Ishikawa (cell line): Measurements from ENCODE around the gene TRPV2.

Experiments used
- CEBPB ChIP-seq: IDR thresholded peaks from 2 replicates; pipeline ENCODE4 v1.6.1; 2012
- CREB1 ChIP-seq: IDR thresholded peaks from 2 replicates; pipeline ENCODE4 v1.6.1; 2012; ENCODE audit warnings: low read depth
- EGR1 ChIP-seq: IDR thresholded peaks from 2 replicates; pipeline ENCODE4 v1.6.1; 2012
- EP300 ChIP-seq: IDR thresholded peaks from 2 replicates; pipeline ENCODE4 v1.6.1; 2012; ENCODE audit warnings: borderline replicate concordance
- FOXM1 ChIP-seq: IDR thresholded peaks from 2 replicates; pipeline ENCODE4 v1.6.1; 2012; ENCODE audit warnings: low read depth, borderline replicate concordance
- MAX ChIP-seq: IDR thresholded peaks from 2 replicates; pipeline ENCODE4 v1.6.1; 2012
- NFIC ChIP-seq: IDR thresholded peaks from 2 replicates; pipeline ENCODE4 v1.6.1; 2012
- RAD21 ChIP-seq: IDR thresholded peaks from 2 replicates; pipeline ENCODE4 v1.6.1; 2012; ENCODE audit warnings: low read depth
- TAF1 ChIP-seq: IDR thresholded peaks from 2 replicates; pipeline ENCODE4 v1.6.1; 2012; ENCODE audit warnings: low read depth, mild to moderate bottlenecking
- TCF12 ChIP-seq: IDR thresholded peaks from 2 replicates; pipeline ENCODE4 v1.6.1; 2012; ENCODE audit warnings: low read depth
- TEAD4 ChIP-seq: IDR thresholded peaks from 2 replicates; pipeline ENCODE4 v1.6.1; 2012
- YY1 ChIP-seq: IDR thresholded peaks from 2 replicates; pipeline ENCODE4 v1.6.1; 2012; ENCODE audit warnings: low read depth
- ZBTB7A ChIP-seq: IDR thresholded peaks from 2 replicates; pipeline ENCODE4 v1.6.1; 2012; ENCODE audit warnings: low read depth
- TF ChIP-seq, protein P1 (sequence below): IDR thresholded peaks from 2 replicates; pipeline ENCODE4 v1.6.1; 2012
- TF ChIP-seq, protein P2 (sequence below): IDR thresholded peaks from 2 replicates; pipeline ENCODE4 v1.6.1; 2012; ENCODE audit warnings: low read depth, mild to moderate bottlenecking

TRPV2 gene

DNA sequence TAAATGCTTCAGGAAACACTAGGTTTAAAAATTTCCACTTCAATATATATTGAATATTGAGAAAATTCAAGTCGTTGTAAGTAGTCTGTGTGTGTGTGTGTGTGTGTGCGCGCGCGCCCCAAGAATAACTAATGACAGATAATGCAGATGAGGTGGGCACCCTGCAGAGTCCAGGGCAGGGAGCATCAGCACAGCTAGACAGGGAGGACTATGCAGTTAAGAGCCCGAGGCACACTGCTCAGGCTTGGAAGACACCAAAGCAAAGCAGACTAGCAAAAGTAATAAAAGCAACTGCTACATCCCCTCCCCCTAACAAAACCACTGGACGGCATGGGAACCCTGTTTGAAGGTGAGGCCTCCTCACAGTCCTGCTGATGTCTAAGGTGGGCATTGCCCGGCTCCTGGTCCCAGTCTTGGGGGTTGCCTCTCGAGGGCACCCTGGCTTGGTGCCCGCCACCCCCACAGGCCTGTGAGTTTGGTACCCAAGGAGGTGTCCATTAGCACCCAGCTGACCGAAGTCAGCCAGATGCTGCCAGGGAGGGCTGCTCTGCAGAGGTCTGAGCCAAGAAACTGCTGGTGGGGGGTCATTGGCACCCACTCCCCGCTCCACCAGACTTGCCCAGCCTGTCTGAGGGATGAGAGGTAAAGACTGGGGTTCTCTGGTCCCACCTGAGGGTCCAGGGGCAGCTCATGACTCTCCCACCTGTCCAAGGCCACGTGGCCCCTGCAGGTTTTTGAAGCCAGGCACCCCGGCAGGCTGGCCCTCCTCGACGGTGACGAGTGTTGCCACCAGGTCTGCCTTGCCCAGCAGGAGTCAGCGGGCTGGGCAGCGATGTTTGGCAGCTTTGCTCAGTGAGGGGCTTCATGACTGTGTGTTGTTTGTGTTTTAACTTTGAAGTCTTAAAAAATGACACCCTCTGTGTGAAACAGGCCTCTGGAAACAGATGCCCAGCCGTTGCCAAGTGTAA lies 58.0 kb downstream of the TRPV2 start:
- TF ChIP-seq TAF1 (no peak), EP300 (no peak), EGR1 (no peak), MAX (no peak), CEBPB (no peak), NFIC (no peak), YY1 (no peak), FOXM1 (no peak)
- TF ChIP-seq, protein P1, sequence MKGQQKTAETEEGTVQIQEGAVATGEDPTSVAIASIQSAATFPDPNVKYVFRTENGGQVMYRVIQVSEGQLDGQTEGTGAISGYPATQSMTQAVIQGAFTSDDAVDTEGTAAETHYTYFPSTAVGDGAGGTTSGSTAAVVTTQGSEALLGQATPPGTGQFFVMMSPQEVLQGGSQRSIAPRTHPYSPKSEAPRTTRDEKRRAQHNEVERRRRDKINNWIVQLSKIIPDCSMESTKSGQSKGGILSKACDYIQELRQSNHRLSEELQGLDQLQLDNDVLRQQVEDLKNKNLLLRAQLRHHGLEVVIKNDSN = no peak
- TF ChIP-seq, protein P2, sequence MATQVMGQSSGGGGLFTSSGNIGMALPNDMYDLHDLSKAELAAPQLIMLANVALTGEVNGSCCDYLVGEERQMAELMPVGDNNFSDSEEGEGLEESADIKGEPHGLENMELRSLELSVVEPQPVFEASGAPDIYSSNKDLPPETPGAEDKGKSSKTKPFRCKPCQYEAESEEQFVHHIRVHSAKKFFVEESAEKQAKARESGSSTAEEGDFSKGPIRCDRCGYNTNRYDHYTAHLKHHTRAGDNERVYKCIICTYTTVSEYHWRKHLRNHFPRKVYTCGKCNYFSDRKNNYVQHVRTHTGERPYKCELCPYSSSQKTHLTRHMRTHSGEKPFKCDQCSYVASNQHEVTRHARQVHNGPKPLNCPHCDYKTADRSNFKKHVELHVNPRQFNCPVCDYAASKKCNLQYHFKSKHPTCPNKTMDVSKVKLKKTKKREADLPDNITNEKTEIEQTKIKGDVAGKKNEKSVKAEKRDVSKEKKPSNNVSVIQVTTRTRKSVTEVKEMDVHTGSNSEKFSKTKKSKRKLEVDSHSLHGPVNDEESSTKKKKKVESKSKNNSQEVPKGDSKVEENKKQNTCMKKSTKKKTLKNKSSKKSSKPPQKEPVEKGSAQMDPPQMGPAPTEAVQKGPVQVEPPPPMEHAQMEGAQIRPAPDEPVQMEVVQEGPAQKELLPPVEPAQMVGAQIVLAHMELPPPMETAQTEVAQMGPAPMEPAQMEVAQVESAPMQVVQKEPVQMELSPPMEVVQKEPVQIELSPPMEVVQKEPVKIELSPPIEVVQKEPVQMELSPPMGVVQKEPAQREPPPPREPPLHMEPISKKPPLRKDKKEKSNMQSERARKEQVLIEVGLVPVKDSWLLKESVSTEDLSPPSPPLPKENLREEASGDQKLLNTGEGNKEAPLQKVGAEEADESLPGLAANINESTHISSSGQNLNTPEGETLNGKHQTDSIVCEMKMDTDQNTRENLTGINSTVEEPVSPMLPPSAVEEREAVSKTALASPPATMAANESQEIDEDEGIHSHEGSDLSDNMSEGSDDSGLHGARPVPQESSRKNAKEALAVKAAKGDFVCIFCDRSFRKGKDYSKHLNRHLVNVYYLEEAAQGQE = no peak

GRCh38 chr17:16474012-16474725 lies 58.8 kb downstream of the TRPV2 start:
- TF ChIP-seq, protein P2 = no peak
- TF ChIP-seq NFIC (no peak), MAX (no peak), FOXM1 (no peak), CEBPB (no peak), ZBTB7A (no peak), RAD21 (no peak), EP300 (no peak), YY1 (no peak), TAF1 (no peak), TEAD4 (no peak), EGR1 (no peak), CREB1 (no peak), TCF12 (no peak)
- TF ChIP-seq, protein P1 = no peak

DNA sequence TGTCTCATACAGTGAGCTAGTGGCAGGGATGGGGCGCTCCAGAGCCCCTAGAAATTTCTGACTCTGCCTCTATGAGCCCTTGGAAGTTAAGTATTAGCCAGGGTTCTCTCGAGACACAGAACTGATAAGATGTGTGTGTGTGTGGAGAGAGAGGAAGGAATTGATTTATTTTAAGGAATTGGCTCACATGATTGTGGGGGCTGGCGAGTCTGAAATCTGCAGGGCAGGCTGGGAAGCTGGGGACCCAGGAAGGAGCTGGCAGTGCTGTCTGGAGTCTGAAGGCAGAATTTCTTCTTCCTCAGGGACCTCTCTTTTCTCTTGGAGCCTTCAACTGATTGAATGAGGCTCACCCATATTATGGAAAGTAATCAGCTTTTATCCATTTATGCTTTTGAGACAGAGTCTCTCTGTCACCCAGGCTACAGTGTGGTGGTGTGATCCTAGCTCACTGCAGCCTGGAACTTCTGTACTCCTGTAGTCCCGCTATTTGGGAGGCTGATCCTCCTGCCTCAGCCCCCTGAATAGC lies 59.9 kb downstream of the TRPV2 start:
- TF ChIP-seq EP300 = no peak

- TF ChIP-seq TEAD4 = no peak
- no peak for TF ChIP-seq RAD21
- TF ChIP-seq NFIC = no peak
- TF ChIP-seq ZBTB7A = no peak
- TF ChIP-seq CREB1 = no peak
- no peak for TF ChIP-seq TCF12
- no peak for TF ChIP-seq YY1
- no peak for TF ChIP-seq EGR1
- TF ChIP-seq CEBPB = no peak
- no peak for TF ChIP-seq TAF1
- TF ChIP-seq MAX = no peak
- no peak for TF ChIP-seq EP300
- TF ChIP-seq, protein P2 = no peak
- no peak for TF ChIP-seq FOXM1
- TF ChIP-seq, protein P1 = no peak
These were observed 61.9 kb downstream of the TRPV2 start for GRCh38 chr17:16477255-16477654.
